Ovary (tissue), 9 donors: ENCODE measurements around the gene ATP6V1F. TPM values are rescaled to one million over a fixed set of nuclear protein-coding genes. Genes with fewer than 3 reads are reported as not detected.
A peak's percentile ranks its signal among the peaks of the same experiment; 100 is the strongest.

Experiments
- DNase-seq, 5 donors: peaks; one replicate each; pipeline ENCODE4 v3.0.0-alpha.2; 2019 to 2020
- H3K27ac ChIP-seq, 2 donors: fragments of 200-600 bp; one replicate each; pipeline versions ENCODE4 v1.5.1 to v1.8.0; 2019 to 2022
- H3K27me3 ChIP-seq: fragments of 200-600 bp; one replicate; pipeline ENCODE4 v1.8.0; 2022
- H3K36me3 ChIP-seq: fragments of 200-600 bp; sonication (generic); one replicate; pipeline ENCODE4 v1.5.1; 2019
- H3K4me1 ChIP-seq: one replicate; pipeline ENCODE4 v1.8.1; 2013; ENCODE audit warnings: mild to moderate bottlenecking, moderate library complexity; ENCODE audit not compliant: insufficient read depth
- H3K4me3 ChIP-seq: fragments of 200-600 bp; sonication (generic); one replicate; pipeline ENCODE4 v1.5.1; 2017
- H3K9me3 ChIP-seq, 2 donors: fragments of 200-600 bp in 1 of 2; sonication (generic) in 1 of 2; one replicate each; pipeline versions ENCODE4 v1.5.1 to v1.8.1; 2013 to 2019; ENCODE audit warnings: mild to moderate bottlenecking in 1 of 2, moderate library complexity in 1 of 2
- EP300 ChIP-seq: sonication (generic); formaldehyde crosslinking; IDR thresholded peaks from one replicate; pipeline ENCODE4 v1.6.1; 2017; ENCODE audit warnings: antibody characterized with exemption
- POLR2A ChIP-seq: fragments of 450-650 bp; IDR thresholded peaks from one replicate; pipeline ENCODE4 v1.6.1; 2017; ENCODE audit warnings: antibody characterized with exemption, mild to moderate bottlenecking, moderate library complexity
- WGBS, 3 donors: extraction: QIAGEN DNeasy Blood & Tissue Kit in 1 of 3; methylation state at CpG; one replicate each; pipeline versions ENCODE4 v1.1.5 to v1.1.7; 2013 to 2017; 5-methylcytosine and 5-hydroxymethylcytosine counted together
- intact Hi-C, 4 donors: fragments of 100-400 bp; cut with DNase I; formaldehyde crosslinking; loops; one replicate each; pipeline versions ENCODE4 v1.11.0 to v1.15.1; 2022 to 2023
- polyA plus RNA-seq, 2 donors: library from polyadenylated mRNA; stranded (reverse); fragments of 200-250 nt in 1 of 2; fragments of 350-450 nt in 1 of 2; fragmentation: Illumina TruSeq in 1 of 2; extraction: RNeasy Lipid Tissue Mini Kit (QIAGEN cat#74804) in 1 of 2; gene quantifications; one replicate each; pipeline ENCODE4 v1.2.3, GENCODE V29; 2013 to 2014
- total RNA-seq, 7 donors: library from RNA; depleted of rRNA in 2 of 7; stranded (reverse); fragments of >200 nt in 2 of 7; fragmentation: NEBNext Ultra II Directional in 3 of 7; extraction: Animal tissue kit (Norgen Biotek cat#: 25700) in 3 of 7; gene quantifications; one replicate each; pipeline versions ENCODE4 v1.1.0 to v1.2.4, GENCODE V29; 2016 to 2023
- TF ChIP-seq, protein P1 (sequence below), 3 donors: fragments of 450-650 bp in 2 of 3; fragments of 200-600 bp in 1 of 3; IDR thresholded peaks; one replicate each; pipeline versions ENCODE4 v1.5.1 to v1.8.0; 2016 to 2022; ENCODE audit warnings: antibody characterized with exemption in 3 of 3, mild to moderate bottlenecking in 1 of 3
- donor health status: DM: no; HTN: no; CAD: no; lungs with moderate emphysema.
- donor health status: DM: no; HTN: no; CAD: no.
- donor health status: Bipolar disorder and iron deficiency.
- donor health status: DM: yes; HTN: yes; CAD: no.
- donor health status: DM: no; HTN: no; CAD: no.
- donor health status: DM: yes; HTN: yes; CAD: no.

Gene ATP6V1F
- total and polyA plus RNA-seq, 9 donors: 57.3 to 128 (median 85.4) TPM

DNA sequence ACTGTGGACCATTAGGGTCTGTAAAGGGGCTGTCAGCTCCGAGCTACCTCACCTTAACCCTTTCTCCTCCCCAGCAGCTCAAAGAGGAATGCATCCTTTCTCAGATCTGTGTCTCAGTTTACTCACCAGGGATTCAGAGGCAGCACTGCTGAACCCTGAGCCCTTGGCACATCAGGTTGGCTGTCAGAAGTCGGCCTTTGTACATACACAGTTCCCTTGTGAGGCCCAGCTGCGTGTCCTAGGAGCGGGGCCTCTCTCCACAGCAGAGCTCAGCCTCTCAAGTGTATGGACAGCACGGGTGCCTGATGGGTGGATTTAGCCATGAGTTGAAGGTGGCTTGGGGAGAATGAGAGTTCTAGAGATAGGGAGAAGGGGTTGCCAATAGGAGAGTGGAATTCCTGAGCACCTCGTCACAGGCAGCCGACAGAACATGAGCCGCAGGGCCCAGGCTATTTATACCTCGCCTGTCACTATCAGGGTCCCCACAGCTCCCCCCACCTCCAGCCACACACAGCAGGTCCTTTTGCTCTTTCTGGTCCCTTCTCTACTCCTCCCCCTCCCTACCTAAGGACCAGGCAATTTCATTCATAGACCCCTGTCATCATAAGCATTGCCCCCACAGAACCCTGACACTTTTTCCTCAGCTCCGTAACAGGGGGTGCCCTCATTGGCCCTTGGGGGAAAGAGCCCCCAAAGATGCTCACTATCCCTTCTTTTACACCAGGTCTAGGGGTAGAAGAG lies 34.5 kb upstream of the ATP6V1F start:
- Histone ChIP-seq H3K36me3 (no peaks in the 10 kb centered on the region), H3K4me1 (peaks cover 19% of the 10 kb centered on the region), H3K27me3 (no peaks in the 10 kb centered on the region), H3K4me3 (no peak overlapping the region), H3K9me3 (no peaks in the 10 kb centered on the region), H3K27ac (no peak overlapping the region)
- 64 to 76% (median 65%) methylated on average over 10 of the region's 10 CpGs for WGBS, 3 donors
- intact Hi-C loops: no loop called here
- DNase-seq: no peak
- TF ChIP-seq EP300 (no peak), POLR2A (no peak)
- TF ChIP-seq, protein P1, sequence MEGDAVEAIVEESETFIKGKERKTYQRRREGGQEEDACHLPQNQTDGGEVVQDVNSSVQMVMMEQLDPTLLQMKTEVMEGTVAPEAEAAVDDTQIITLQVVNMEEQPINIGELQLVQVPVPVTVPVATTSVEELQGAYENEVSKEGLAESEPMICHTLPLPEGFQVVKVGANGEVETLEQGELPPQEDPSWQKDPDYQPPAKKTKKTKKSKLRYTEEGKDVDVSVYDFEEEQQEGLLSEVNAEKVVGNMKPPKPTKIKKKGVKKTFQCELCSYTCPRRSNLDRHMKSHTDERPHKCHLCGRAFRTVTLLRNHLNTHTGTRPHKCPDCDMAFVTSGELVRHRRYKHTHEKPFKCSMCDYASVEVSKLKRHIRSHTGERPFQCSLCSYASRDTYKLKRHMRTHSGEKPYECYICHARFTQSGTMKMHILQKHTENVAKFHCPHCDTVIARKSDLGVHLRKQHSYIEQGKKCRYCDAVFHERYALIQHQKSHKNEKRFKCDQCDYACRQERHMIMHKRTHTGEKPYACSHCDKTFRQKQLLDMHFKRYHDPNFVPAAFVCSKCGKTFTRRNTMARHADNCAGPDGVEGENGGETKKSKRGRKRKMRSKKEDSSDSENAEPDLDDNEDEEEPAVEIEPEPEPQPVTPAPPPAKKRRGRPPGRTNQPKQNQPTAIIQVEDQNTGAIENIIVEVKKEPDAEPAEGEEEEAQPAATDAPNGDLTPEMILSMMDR (IDR thresholded peaks at IDR 0.05): no peak

DNA sequence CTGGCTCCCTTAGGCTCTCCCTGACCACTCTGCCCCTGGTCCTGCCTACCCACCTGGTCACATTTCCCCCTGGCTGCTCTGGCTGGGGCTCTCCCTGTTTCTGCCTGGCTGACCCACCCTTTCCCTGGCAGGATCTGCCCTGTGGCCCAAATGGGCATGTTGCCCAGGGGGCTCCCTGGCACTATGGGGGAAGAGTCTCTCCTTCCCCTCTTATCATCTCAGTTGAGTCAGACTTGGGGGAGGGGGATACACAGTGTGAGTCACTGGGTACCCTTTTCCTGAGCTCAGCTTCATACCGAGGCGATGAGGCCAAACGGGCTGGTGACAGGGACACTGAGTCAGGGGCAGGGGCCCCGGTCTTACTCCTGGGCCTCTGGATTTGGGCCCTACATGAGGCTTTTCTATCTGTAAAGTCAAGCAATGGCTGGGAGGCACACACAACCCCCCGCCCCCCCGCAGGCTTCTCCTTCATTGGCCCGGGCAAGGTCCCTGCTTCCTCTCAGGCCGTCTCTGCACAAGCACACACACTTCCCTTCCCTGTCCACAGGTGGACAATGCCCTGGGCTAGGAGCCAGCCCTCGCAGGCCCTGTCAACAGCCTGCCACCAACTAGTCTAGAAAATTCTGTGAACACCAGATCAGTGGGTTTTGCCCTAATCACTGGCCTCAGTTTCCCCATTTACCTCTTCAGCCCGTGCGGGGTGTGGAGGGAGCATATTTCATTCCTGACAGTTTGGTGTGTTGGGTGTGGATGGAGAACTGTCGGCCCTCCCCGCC lies 33.1 kb upstream of the ATP6V1F start:
- peaks cover 25% of the 10 kb centered on the region for H3K4me1 ChIP-seq
- intact Hi-C loops: loop anchor here in 1 of 4 donors (2.0 kb wide), 1 partner anchor 39 kb away; the partner anchor contains the start of gene CCDC136
- peak in 4 of 5 donors; percentile 47 to 63 (median 55) for DNase-seq
- H3K36me3 ChIP-seq: no peaks in the 10 kb centered on the region
- 24 to 28% (median 24%) methylated on average over 12 to 13 of the region's 13 CpGs for WGBS, 3 donors
- H3K9me3 ChIP-seq: no peaks in the 10 kb centered on the region
- peak overlapping the region; percentile 60 for H3K4me3 ChIP-seq
- TF ChIP-seq EP300 (no peak), POLR2A (no peak)
- TF ChIP-seq, protein P1 (IDR thresholded peaks at IDR 0.05): no peak
- no peaks in the 10 kb centered on the region for H3K27me3 ChIP-seq
- no peak overlapping the region for H3K27ac ChIP-seq

DNA sequence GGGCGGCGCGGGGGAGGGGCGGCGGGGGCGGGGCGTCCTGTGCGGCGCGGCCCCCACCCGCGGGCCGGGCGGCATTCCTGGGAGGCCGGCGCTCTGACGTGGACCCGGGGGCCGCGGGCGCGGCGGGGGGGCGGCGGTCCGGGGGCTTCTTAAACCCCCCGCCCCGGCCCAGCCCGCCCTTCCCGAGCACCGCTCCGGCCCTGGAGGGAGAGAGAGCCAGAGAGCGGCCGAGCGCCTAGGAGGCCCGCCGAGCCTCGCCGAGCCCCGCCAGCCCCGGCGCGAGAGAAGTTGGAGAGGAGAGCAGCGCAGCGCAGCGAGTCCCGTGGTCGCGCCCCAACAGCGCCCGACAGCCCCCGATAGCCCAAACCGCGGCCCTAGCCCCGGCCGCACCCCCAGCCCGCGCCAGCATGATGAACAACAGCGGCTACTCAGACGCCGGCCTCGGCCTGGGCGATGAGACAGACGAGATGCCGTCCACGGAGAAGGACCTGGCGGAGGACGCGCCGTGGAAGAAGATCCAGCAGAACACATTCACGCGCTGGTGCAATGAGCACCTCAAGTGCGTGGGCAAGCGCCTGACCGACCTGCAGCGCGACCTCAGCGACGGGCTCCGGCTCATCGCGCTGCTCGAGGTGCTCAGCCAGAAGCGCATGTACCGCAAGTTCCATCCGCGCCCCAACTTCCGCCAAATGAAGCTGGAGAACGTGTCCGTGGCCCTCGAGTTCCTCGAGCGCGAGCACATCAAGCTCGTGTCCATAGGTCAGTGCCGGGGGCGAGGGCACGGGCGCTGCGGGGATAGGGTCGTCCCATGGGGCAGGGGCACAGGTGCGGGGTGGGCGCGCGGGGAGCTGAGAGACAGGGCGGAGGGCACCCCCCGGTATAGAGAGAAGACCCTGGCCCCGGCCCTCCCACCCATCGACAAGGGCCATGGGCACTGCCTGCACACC lies 32.2 kb upstream of the ATP6V1F start, which contains the start of gene FLNC:
TSS of gene FLNC (plus strand) at position 176 of the 947 bp plus-strand sequence. CDS start at position 408, 232 bp downstream.
- Histone ChIP-seq H3K9me3 (no peaks in the 10 kb centered on the region), H3K4me3 (peak within 1 kb of the TSS; percentile 60), H3K4me1 (peaks cover 25% of the 10 kb centered on the region), H3K27me3 (no peaks in the 10 kb centered on the region), H3K27ac (peak within 1 kb of the TSS; percentile 55 to 70), H3K36me3 (no peaks in the 10 kb centered on the region)
- intact Hi-C loops: loop anchor here in 1 of 4 donors (2.0 kb wide), 1 partner anchor 40 kb away; the partner anchor contains the start of gene CCDC136
- WGBS, 3 donors: 1 to 3% (median 2%) methylated on average over 53 to 109 of the region's 109 CpGs
- DNase-seq: peak; percentile 58 to 80 (median 73)
- TF ChIP-seq EP300: no peak

DNA sequence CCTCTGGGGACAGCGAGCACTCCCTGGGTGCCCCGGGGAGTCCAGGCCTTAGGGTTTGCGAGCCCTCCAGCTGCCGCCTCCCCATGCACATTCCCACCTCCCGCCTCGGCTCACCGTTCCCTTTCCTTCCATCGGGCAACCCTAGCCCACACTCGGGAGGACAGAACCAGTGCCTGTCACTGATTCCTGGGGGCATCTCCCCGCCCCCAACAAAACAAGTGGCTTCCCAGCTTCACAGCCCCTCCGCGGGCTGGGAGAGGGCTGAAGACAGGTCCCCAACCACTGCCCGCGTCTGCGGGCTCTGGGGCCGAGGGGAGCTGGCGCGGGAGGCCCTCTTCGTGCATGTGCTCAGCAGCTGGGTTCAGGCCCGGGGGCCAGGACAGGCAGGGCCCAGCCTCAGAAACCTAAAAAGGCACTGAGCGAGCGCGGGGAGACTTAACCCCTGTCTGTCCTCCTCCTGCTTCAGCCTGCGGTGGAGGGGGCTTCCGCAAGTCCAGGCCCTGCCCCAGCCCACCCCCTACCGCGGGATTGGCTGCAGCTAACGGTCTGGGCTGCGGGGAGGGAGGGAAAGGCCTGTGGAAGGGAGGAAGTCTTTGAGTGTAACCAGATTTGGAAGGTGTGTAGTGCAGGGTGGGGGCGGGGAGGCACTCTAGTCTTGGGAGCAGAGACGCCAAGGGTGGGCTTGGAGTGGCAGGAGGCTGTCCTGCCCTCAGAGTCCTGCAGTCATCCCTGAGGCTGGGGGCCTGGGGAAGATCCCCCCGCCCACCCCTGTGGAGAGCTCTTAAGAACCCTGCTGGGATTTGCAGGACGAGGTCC lies 31.3 kb upstream of the ATP6V1F start:
- no peaks in the 10 kb centered on the region for H3K9me3 ChIP-seq
- H3K4me3 ChIP-seq: peak overlapping the region; percentile 60
- intact Hi-C loops: loop anchor here in 1 of 4 donors (2.0 kb wide), 1 partner anchor 41 kb away; the partner anchor contains the start of gene CCDC136
- H3K27me3 ChIP-seq: no peaks in the 10 kb centered on the region
- no peaks in the 10 kb centered on the region for H3K36me3 ChIP-seq
- peak; percentile 35 to 68 (median 43) for DNase-seq
- H3K27ac ChIP-seq: peak overlapping the region; percentile 55 to 70
- peaks cover 25% of the 10 kb centered on the region for H3K4me1 ChIP-seq
- WGBS, 3 donors: 4 to 10% (median 6%) methylated on average over 32 to 33 of the region's 33 CpGs
- TF ChIP-seq, protein P1 (IDR thresholded peaks at IDR 0.05): no peak
- no peak for TF ChIP-seq POLR2A
